Hindlimb muscle (tissue), 1 donor: ENCODE data around the gene RAB38. TPM values are rescaled to one million over a fixed set of nuclear protein-coding genes. Genes with fewer than 3 reads are reported as not detected.

Experiments used
- DNase-seq: peaks from one replicate; pipeline ENCODE4 v3.0.0-alpha.2; 2013
- polyA plus RNA-seq: library from polyadenylated mRNA; unstranded; fragments of 120-200 nt; gene quantifications from one replicate; pipeline ENCODE4 v1.2.1, GENCODE V29; 2013; ENCODE audit not compliant: insufficient read length

RAB38 gene
- polyA plus RNA-seq, 1 donor, result 2.1 TPM

DNA sequence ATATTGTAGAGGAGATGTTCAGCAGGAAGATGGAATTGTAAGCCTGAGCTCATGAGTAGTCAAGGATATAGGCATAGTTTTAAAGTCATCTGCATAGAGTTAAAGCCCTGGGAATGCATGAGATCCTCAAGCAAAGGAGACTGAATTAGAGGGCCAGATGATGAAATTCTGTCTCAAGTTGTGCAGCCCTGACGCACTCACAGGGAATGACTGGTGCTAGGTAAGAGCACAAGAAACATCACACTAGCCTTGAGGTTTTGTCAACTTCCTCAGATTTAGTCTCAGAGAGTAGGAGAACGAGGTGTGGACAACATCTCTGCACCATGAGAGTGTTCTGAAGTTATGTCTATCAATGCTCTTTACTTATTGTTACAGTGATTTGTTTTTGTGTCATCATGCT, 5.8 kb downstream of the RAB38 start:
- DNase-seq, result no peak

DNA sequence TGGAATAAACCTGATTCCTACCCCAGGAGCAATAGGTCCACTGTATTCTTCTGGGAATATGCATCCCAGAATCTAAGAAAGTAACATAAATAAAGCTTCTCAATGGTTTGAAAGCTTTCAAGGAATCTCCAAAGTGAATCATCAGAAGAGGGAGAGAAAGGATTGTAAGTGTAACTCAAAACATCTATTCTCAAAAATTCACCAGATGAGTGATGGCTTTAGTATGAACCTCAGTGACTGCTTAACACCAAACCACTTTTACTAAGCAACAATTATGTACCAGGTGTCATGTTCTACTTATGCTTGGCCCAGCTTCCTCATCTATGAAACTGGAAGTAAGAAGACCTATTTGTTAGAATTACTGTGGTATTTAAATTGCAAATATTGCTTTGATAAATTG, 7.4 kb downstream of the RAB38 start:
- DNase-seq, result no peak

DNA sequence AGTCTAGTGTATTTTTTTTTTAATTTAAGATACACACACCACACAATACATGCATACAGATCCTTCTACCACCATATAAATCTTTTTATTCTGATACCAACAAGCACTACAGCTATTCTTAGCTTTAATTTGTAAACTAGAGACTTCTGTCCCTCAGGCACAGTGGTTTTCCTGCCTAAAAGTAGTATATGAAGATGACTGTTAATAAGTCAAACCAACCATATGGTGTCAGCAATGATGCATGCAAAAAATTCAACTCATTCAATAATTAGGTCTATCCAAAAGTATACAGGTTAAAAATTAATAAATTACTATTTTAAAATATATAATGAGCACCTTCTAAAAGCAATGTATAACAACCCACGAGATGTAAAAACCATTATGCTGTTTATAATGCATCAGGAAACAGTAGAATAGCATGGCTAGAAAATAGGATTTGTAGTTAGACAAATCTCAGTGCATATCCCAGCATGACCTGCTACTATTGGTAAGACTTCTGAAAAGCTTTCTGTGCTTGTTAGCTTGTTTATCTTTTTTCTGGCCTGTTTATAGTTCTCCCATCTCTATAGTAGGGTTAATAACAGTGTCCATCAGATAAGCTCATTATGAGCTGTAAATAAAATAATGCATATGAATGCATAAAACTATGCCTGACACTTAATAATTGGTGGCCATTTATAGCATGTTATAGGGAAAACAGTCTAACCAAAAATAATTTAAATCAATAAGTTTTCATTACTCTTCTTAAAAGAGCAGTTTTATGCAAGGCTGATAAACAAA, 10.2 kb downstream of the RAB38 start:
- no peak for DNase-seq

DNA sequence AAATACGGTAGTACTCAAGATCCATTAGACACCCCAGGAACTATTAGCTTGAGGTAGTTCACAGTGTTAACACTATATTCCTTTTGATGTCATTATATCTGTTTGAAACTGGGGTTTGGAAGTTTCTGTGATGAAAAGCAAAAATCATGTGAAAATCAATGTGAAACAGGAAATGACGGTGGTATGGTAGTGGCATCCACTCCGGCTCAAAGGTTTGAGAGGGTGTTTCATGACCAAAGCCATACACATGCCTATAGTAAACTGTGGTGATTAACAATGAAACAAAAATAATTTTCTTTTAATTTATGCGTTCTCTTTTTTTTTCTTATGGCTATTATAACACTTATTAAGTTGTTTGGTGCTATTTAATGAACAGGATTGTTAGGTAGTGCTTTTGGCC, 10.9 kb downstream of the RAB38 start:
- DNase-seq, result no peak

DNA sequence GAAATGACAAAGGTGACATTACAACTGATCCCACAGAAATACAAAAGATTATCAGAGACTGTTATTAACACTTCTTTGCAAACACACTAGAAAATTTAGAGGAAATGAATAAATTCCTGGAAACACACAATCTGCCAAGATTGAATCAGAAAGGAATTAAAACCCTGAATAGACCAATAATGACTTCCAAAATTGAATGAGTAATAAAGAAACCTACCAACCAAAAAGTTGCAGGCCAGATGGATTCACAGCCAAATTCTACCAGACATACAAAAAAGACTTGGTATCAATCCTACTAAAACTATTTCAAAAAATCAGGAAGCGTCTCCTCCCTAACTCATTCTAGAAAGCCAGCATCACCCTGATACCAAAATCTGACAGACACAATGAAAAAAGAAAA, 17.2 kb downstream of the RAB38 start:
- no peak for DNase-seq

DNA sequence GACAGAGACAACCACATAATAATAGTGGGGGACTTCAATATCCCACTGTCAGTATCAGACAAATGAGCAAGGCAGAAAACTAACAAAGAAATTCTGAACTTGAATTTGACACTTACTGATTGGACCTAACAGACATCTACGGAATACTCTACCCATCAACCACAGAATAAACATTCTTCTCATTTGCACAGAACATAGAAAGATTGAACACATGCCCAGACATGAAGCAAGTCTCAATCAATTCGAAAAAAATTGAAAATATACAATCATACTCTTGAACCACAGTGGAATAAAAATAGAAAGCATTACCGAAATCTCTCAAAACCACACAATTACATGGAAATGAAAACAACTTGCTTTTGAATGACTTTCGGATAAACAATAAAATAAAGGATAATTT, 17.9 kb downstream of the RAB38 start:
- no peak for DNase-seq

DNA sequence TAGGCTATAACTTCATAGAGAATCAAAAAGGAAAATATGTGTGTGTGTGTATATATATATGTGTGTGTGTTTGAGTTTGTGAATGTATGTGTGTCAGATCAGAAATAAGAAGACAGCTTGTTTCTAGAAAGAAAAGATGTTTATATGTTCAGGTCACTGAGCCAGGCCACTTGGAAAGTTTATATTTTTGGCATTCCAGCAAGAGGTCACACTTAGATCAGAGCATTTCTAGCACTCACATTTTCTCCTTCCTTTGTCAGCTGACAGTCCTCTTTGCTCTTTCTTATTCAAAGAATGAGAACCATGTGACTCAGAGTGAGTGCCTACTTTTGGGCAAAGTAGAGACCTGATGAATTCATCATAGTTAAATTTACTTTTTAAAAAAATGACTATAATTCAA, 22.9 kb downstream of the RAB38 start:
- DNase-seq, result no peak

DNA sequence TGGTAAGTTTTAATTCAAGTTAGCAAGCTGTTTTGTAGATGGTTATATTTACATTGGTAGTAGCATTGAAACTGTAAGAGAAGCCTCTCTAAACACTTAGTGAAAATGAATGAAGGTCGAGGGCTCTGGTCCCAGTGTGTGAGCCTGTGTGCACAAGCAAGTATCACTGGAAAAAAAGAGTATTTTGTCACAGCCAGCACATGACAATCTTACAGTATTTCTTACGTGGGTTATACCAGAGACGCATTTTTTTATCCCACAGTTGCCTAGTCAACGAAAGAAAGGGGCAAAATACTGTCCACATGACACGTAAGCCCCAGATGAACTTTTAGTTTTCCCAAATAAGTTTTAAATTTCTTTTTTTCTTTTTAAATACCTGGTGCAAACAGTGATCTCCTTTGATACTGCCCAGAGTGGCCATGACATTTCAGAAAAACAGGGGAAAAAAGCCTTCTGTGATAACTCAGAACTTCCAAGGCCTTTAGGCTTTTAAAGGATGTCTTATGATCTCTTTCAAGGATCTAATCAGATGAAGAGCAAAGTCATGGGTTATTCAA, 23.5 kb downstream of the RAB38 start:
- DNase-seq, result no peak

DNA sequence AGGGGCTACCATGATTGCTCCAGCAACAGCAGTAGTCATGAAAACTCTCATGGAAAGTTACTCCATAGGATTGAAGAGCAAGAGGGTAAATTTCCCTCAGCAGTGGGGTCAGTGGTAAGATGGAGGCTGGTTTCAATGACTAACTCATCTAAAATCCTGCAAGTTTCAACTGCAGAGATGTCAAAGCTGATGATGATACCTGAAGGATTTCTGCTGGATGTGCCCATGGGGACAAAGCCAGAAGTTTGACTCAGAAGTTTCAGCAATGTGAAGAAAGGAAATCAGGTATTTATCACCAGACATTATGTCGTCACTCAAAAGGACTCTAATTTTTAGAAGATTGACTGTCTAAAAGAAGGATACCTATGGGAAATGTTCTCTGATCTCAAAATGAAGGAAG, 29.1 kb downstream of the RAB38 start:
- DNase-seq, result no peak

DNA sequence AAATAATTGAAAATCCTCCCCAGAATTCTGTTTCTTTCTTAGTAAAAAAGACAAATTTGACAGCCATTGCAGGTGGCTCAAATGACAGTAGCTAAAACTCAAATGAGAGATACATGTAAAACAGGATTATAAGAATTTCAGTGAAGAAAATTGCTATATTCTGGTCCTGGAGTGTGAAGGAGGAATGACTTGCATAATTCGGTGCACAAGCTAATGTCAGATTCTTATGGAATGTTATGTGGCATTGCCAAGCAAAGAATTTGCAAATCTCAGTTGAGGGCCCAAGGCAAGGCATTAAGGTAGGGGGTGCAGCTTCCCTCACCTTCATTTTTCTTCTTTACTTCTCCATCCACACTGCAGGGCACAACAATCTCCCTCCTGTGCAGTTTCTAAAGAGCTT, 35.4 kb downstream of the RAB38 start:
- no peak for DNase-seq

DNA sequence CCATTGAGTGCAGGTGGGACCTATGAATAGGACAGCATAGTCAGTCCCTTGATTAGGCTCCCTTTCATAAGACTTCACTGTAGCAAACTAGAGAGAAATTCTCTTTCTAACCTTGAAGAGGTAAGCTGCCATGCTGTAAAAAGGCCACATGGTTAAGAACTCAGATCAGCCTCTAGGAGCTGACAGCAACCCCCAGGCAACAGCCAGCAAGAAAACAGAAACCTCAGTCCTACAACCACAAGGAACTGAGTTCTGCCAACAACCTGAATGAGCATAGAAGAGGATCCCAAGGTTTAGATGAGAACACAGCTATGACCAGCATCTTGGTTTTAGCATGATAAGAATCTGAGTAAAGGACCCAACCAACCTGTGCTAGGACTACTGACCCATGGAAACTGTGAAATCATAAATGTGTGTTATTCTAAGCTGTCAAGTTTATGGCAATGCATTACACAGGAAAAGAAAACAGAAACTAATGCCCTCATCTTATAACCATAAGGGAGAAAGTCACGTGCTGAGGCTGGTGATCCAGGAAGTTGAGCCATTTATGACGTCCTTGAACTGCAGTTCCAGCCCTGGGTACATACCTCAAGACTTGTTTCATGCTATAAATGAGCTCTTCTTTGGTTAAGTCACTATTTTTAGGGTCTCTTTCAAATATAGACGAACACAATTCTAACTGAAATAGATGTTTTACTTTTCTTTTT, 43.3 kb downstream of the RAB38 start:
- DNase-seq, result no peak

DNA sequence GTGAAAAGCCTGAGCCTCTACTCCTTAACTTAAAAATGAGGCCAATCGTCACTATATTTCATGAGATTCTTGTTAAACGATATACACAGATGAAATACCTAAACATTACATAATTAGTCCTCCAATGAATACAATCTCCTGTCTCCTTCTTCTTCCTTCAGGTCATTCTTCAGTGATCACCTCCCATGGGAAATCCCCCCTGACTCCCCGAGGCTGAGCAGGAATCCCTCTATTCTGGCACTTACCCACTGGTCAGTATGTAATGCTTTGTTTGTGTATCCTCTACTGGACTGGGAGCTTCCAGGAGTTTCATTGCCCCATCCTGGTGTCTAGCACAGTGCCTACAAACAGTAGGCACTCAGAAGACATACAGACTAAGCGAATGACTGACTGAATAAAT, 52.3 kb downstream of the RAB38 start:
- no peak for DNase-seq

DNA sequence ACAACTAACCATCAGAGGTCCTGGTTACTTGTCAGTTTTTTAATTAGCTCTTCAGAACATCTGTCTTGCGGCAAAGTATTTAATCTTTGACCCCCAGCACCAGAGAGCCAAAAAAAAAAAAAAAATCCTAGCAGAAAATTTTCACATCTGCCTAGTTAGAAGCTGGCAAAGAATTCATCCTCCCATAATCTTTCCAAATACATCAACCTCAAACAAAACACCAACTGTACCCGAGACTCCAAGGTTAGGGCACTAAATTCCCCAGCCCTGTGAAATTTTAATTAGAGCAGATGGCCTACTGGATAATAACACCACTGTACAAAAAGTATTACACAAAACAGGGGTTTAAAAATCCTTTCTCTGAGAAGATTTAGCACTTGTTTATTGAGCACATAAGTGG, 55.7 kb downstream of the RAB38 start:
- DNase-seq, result no peak

DNA sequence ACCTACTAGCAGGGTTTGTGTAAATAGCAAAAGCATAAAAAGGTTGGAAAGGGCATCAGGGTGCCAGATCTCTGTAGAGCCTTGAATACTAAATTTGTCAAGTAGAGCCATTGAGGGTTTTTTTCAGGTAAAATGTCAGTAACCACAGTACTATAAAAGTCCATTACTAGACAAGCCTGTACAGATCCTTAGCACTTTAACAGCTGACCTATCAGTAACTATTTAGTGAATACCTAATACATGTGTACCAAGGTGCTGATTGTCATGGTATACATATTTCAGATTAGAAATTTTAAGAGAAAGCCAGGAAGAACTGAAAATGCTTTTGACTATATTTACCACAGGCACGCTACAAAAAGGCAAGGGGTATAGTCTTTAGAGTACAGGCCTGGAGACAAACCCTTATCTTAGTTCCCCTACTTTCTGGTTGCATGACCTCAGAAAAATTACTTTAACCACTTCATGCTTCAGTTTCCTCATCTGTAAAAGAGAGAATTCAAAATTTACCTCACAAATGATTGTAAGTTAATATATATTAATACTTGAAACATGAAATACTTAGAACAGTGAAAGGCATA, 57.9 kb downstream of the RAB38 start:
- DNase-seq, result no peak

DNA sequence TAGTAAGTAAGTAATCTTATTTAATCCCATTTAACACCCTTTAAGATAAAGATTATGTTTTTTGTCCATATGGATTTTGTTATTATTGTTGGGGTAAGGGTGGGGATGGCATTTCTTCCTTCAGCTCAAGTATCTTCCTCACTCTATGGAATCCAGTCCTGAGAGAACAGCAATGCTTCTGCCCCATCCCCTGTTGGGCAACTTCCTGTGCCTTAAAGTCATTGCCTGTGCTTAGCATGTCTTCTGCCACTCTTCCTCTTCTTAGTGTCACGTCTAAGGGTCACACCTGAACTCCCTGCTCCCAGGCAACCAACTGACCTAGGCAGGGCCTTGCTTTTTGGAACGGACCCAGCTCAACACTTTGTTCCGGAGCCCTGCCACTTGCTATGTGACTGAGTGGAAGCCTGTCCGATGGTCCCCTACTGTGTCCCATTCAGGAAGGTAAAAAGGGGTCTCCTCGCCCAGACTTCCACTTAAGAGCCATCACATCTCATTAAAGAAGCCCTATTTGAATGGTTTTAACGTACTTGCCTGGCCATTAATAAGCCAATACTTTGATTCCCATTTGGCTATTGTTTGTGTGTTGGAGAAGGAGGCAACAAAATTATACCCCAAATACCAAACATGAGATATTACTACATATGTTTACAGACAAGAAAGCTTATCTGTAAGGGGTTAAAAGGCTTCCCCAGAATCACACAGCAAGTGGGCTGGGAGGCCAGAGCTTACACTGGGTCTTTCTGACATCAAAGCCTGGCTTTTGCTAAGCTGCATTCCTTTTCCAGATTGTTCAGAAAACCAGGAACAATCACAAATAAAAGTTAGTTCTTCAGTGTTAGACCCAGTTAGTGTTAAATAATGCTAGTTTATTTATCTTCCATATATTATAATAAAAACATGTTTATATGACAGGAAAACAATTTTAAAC, 59.2 kb downstream of the RAB38 start:
- DNase-seq, result no peak

DNA sequence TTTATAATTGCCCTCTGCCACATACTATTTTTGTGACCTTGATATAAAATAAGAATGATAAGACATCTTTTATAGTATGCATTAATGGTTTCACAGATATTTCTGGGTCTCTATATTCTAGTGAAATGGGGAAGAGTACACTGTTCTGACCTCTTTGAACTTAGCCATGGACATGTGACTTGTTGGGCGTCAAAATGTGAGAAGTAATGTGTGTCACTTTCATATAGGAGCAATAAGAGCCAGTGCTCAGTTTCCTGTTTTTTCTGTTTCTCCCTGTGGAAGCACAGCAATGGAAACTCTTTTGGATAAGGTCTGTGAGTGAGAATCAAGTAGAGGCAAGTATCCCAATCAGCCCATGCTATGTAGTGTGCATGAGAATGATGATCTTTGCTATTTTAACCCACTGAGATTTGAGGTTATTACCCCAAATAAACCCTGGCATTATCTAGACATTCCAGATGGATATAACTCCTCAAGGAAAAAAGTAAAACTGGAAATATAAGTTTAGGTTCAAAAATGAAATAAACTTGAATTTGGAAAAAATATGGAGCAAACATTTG, 60.7 kb downstream of the RAB38 start:
- DNase-seq, result no peak

DNA sequence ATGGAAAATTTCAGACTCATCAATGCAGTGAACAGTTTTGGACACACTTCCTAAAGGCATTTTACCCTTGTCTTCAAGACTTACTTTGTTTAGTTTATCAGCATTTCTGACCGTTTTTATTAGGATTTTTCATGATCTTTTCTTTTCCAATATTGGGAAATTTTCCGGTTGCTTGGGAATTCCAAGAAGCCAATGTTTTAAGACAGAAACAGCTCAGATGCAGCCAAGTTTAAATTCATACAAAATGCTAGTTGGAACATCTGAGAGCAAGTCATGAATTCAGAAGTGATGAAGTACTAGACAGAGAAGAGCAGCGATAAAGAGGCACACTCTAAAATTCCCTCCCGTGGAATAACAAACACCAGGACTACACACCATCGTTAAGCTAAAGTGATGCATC, 68.6 kb downstream of the RAB38 start:
- peak; percentile 25 for DNase-seq

DNA sequence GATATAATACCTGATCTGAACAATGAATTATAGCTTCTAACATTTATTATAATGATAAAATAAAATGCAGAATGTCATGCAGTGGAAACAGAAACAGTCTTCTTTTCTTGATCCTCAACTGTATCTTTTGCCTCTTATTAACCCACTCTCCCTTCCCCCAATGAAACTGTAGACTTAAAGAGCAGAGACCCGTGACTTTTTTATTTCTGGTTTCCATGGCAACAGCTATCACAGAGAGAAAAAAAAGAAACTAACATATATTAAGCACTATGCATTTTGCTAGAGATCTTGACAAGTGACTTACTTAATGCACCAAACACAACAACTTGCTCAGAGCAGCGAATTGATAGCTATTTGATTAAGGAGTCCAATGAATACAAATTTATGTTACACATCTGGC, 69.3 kb downstream of the RAB38 start:
- DNase-seq, result no peak

DNA sequence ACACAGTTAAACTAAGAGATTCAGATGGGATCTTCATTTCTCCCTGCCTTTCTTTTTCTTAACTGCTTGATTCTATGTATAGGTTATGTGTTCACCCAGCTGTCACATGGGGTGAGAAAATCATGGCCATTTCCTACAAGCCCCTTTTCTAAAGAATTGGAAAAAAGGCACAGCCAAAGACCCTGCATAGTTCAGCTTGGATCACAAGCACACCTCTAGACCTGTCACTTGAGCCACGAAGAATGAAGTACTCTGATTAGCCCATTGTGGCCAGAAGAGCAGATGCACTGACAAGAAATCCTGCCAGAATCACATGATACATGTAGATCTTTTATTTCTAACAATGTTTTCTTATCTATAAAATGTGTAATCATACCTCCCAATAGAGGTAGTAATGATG, 69.7 kb downstream of the RAB38 start:
- no peak for DNase-seq

DNA sequence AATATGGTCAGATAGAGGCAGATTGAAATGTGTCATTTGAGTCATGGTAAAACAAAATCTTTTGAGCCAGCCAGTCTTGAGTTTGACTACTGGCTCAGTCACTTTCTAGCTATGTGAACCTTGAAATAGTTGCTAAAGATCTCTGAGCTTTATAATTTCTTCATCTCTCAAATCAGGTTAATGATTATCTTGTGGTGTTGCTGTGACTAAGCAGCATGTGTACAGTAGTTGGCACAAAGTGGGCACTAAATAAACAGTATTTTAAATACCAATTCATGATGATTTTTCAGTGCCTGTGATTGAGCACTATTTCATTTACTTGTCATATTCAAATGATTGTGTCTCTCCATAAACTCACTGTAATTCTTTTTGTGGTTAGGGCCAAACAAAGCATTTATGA, 70.8 kb downstream of the RAB38 start:
- no peak for DNase-seq

DNA sequence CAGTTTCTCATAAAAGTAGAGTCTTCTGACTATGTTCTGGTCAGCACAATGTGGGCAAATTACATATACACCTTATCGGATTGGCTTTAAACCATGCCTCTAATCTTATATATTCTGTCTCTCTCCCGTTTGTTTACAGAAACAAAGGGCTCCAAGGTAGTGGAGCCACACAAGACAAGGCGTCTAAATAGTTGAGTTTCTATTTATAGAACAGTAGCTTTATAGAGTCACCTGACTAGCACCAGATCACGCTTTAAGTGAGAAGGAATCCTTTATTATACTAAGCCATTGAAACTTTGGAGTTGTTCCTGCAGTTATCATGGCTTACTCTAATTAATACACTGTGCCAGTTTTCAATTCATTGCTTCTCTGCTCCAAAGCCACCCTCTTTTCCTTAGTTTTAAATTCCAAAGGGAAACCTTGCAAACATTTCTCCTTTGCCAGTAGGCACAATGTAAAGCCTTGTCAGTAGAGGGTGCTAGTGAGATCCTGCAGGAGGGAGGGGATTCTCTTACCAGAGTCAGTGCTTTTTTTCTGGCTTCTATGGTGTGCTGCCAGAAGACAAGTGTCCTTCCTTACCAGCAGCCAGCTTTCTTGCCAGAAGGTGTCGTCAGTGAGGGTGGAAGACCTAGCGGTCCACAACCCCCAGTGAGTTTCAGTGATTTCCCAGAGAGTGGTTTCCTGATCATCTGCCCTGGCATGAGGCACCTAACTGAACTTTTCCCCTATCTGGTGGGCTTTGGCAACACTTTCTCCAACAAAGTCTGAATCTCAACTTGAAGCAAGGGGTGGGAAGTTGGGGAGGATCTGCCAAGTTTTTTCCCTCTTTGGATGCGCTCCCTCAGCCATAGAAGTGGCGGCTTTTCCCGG, 71.7 kb downstream of the RAB38 start:
- DNase-seq, result no peak
